Tibial nerve (tissue), 3 donors: ENCODE results near the gene PCBP3.

Experiments used
- POLR2A ChIP-seq, 2 donors: fragments of 450-650 bp; IDR thresholded peaks; one replicate each; pipeline ENCODE4 v1.6.1; 2017; ENCODE audit warnings: antibody characterized with exemption in 2 of 2, mild to moderate bottlenecking in 2 of 2, moderate library complexity in 2 of 2
- TF ChIP-seq, protein P1 (sequence below), 5 experiments: fragments of 200-600 bp in 3 of 5; fragments of 450-650 bp in 2 of 5; sonication (generic) in 3 of 5; IDR thresholded peaks; one replicate each; pipeline ENCODE4 v1.5.1; 2016 to 2019; ENCODE audit warnings: antibody characterized with exemption in 5 of 5, mild to moderate bottlenecking in 3 of 5, moderate library complexity in 2 of 5

DNA sequence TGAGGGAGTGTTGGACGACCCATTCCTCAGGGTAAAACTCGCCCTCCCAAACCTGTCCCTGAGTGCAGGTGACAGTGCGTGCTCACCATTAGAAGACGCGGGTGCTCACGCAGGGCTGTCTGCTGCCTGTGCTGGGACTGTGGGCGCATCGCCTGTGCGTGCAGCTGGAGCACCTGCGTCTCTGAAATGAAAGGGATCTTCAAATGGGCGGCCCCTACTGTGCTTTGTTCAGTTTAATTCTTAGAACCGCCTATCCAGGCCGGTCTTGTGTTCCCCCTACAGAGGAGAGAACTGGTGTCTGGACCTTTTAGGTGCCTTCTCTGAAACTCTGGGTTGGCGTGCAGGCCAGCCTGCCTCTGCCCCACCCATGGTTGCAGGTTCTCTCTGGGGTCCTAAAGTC is 125.8 kb downstream of the PCBP3 start:
- TF ChIP-seq, protein P1, sequence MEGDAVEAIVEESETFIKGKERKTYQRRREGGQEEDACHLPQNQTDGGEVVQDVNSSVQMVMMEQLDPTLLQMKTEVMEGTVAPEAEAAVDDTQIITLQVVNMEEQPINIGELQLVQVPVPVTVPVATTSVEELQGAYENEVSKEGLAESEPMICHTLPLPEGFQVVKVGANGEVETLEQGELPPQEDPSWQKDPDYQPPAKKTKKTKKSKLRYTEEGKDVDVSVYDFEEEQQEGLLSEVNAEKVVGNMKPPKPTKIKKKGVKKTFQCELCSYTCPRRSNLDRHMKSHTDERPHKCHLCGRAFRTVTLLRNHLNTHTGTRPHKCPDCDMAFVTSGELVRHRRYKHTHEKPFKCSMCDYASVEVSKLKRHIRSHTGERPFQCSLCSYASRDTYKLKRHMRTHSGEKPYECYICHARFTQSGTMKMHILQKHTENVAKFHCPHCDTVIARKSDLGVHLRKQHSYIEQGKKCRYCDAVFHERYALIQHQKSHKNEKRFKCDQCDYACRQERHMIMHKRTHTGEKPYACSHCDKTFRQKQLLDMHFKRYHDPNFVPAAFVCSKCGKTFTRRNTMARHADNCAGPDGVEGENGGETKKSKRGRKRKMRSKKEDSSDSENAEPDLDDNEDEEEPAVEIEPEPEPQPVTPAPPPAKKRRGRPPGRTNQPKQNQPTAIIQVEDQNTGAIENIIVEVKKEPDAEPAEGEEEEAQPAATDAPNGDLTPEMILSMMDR (IDR thresholded peaks at IDR 0.05), result no peak
- no peak for TF ChIP-seq POLR2A (IDR thresholded peaks at IDR 0.05)
